ENCODE measurements around the gene FOXD2. TPM values are rescaled to one million over a fixed set of nuclear protein-coding genes. Genes with fewer than 3 reads are reported as not detected.
"Not testable (repeated sequence)": the region's sequence is repeated elsewhere in the genome, so short reads cannot be mapped to it uniquely, and the experiment has no call there.

The FOXD2 gene
- total RNA-seq, 1 experiment from 2014 or later = 0.40 TPM

DNA sequence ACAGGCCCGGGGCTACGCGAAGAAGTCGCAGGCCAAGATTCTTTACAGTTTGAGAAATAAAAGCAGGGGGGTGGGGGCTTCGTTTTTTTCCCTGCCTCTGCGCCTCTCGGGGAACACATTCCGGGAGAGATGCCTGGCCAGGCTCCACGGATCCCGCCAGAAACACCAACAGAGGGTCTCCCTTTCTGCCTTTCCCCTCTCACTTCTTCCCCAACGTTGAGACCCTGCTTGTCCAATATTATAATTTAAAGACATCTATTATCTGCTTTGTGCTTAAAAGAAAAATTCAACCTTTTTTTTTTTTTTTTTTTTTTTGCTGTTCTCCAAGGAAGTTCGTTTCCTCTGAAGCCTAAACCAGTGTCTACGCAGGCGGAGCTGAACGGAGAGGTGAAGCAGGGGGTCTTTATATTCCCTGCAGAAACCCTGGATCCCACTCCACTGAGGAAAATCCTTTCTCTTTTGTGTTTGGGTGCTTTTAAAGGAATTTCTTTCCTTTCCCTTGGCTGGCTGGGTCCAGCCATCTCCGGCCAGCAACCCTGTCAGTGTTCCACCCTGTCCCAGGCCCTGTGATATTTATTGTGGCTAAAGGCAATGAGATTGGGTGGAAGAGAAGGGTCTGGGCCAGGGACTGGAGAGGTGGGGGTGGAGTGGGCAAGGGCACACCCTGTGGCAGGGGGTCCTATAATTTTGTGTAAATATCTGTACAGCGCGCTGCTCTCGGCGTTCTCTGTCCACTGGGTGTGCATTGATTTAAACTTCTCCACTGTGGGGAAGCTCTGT is 2.2 kb downstream of the FOXD2 start:
- no peak for DNase-seq (ENCODE audit: low read depth)

DNA sequence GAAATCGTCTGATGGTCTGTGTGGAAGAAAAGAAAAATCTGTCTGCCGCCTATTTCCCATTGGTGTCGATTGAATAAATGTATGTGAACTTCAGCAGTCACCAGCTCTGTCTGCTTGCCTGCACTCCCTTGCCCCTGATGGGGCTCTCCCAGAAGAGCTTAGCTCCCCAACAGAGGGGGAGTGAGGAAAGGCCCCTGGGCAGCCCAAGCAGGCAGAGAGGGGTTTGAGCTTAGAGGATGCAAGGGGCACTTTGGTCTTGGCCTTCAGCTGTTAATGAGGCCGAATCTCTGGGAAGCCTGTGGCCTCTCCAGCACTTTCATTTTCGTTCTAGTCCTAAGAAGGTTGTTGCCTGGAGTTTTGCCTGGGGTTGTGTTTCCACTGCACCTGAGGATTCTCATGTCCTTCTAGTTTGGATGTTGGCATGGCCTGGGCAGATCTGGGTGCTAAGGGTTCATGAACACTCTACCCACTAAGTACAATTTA is 2.8 kb downstream of the FOXD2 start:
- DNase-seq (ENCODE audit: low read depth) = no peak

- DNase-seq (ENCODE audit: low read depth) = no peak
Observed at GRCh38 chr1:47441450-47442106, 3.7 kb downstream of the FOXD2 start.

DNA sequence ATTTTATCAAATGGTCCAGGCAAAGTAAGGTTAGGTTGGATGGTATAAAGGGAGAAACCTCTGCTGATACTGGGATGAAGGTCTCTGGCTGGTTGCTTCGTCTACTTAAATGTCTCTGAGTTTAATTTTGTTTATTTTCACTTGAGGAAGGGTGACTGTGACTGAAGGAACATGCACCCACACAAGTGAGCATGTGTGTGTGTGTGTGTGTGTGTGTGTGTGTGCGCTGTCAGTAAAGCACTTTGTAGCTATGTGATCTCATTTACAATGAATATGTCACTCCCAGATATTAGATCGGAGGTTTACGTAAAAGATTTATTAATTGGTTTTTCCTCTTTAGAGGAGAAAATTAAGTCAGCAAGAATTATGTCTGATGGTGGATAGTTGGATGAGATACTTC is 4.4 kb downstream of the FOXD2 start:
- DNase-seq (ENCODE audit: low read depth) = no peak

DNA sequence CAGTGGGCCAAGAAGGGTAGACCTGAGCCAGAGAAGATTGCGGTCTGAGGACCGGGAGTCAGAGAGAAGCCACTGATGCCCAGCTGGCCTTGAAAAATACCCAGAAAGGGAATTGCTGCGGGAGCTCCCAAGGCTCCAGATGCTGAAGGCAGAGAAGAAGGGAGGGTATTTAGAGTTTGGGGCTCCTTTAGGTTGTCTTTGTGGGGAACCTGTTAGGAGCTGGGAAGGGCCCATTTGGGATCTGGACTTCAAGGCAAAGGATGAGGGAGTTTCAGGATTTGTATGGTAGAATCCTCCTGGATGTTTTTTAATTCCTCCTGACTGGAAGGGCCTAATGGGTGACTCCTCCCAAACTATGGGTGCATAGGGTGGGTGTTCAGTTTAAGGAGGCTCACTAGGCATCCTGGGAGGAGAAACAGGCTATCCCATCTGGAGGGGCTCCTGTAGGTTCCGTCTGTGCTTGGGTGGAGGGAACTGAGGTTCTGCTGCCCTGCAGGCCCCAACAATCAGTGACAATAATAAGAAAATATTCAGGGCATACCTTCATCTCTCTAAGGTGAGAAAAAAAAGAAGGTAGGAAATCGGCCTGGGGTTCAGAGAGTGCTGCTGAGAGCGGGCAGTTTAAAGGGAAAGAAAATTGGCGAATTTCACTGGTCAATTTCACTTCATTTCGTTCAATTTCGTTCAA is 5.1 kb downstream of the FOXD2 start:
- DNase-seq (ENCODE audit: low read depth) = no peak

- DNase-seq (ENCODE audit: low read depth) = no peak
Observed at GRCh38 chr1:47443530-47444296, 5.9 kb downstream of the FOXD2 start.

- no peak for DNase-seq (ENCODE audit: low read depth)
Observed at GRCh38 chr1:47444297-47444561, 6.4 kb downstream of the FOXD2 start.

DNA sequence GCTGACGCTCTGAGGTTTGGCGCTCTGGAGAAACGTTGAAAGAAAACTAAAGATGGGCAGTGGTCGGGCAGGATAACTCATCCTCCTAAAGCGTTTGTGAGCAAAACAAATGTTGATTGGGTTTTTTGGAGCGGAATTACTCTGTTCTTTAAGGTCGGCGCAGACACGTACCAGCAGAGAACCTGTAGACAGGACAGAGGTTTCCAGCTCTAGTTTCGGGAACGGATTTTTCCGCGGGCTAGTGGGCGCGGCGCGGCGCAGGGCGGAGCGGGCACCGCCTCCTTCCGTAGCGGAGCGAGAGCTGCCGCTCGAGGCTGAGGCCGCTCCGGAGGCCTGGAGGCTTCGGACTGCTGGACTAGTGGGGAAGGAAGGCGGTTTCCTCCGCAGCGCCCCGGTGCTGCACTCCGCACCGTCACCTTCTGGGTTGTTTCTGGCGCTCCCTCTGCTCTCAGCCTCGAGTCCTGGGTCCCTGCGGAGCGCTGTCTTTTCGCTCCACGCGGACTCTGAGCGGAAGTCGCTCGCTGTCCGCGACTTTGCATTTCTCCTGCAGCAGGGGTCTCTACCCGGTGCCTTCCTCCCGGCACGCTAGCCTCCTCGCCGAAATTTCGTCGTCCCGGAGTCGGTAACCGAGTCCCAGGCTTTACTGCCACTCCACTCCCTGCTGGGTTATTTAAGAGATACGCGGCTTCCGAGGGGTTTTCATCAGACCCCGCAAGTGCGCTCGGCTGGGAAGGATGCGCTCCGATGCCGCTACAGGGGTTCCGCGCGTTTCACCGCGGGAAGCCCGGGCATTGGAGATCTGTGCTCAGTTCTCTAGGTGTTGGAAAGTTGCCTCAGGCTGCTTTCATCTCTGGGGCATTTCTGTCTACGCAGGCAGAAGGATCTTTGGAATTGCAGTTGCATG is 7.0 kb downstream of the FOXD2 start:
- no peak for DNase-seq (ENCODE audit: low read depth)

DNA sequence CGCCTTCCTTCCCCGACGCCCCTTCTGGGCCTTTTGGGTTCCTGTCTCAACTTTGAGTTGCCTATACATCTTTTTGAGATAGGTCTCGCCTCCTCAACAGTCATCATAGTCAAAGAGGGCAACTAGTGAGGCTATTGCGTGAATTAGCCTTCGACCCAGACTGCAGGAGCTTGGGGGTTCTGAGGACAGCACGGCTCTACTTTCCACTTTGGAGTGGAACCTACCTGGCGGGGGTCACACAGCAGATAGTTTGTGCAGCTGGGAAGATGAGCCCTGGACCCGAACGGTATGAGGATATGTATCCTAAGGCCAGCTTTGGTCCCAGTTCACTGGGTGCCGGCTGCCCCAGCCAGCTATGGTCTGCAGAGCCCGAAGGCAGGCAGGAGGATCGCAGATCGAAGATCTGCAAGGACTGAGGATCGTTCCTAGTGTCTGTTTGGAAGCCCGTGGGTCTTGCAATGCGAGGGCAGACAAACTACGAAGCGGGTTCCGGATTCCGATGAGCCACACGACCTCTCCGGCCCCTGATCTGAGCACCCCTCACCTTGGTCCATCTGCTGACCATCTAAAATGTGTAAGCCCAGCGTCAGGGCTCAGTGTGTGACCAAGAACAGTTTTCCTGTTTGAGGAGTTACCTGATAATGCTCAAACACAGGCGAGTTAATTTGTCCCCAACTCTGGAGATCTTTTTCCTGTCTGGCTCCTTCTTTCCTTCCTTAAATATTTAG is 8.1 kb downstream of the FOXD2 start:
- no peak for DNase-seq (ENCODE audit: low read depth)

DNA sequence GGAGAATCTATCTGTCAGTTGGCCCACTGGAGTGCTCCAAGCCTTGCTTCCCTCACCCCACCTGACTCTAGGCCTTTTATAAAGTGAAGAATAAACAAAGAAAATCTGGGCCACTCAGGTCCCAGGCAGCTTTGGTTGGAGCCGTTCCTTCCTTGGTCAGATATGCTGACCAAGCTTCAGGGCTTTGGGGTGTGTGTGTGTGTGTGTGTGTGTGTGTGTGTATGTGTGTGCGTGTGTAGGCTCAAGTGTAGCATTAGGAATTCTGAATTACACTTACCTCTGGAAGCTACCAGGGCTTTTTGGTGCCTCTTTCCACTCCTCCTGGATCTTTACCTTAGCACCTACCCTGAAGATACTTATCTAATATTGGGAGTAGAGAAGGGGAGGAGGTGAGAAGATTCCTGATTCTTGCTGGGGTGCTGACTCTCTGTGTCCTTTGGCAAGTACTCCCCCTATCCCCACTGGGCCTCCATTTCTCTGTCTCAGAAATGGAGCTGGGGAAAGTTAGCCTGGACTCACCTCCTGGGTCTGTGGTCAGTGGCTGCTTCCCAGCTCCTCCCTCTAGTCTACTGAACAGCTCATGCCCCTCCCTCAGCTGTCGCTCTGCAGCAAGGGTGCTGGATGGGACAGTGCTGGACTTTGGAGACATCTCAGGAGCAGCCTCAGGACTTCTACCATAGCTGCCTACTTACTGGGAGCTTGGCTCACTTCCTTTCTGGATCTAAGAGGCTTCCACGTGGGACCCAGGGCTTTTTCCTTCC is 10.8 kb downstream of the FOXD2 start:
- DNase-seq (ENCODE audit: low read depth) = no peak

DNA sequence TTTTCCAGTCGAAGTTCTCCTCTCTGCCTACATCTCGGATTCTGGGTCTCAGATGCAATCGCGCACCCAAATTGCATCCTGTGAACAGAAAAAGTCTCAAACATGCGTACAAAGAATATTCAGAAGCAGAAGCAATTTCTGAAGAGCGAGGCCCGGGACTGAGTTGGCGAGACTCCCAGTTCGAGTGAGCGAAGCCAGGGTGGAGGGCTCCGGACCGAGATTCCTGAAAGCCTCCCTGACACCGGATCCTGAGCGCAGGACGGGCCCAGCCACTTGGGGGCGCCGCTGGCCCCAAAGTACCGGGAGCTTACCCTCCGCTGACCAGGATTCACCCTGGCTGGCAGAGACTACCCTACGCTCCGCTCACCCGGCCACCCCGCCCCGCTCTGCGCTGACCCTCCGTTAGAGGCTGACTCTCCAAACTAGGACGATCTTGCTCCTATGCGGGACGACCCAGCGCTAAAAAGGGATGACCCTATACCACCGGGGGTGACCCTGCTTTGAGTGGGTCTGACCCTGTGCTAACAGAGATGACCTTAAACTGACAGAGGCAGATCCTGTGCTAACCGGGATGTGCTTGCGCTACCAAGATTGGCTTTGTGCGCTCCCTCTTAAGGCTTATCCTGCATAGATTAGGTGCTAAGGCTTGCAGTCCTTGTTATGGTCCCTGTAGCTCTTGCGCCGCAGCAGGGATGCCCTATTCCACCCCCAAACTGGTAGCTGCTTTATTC is 12.1 kb downstream of the FOXD2 start:
- DNase-seq (ENCODE audit: low read depth) = no peak

- DNase-seq (ENCODE audit: low read depth) = no peak
Observed at GRCh38 chr1:47450606-47451005, 12.8 kb downstream of the FOXD2 start.

GRCh38 chr1:47452426-47452825 is 14.6 kb downstream of the FOXD2 start:
- DNase-seq (ENCODE audit: low read depth) = no peak

DNA sequence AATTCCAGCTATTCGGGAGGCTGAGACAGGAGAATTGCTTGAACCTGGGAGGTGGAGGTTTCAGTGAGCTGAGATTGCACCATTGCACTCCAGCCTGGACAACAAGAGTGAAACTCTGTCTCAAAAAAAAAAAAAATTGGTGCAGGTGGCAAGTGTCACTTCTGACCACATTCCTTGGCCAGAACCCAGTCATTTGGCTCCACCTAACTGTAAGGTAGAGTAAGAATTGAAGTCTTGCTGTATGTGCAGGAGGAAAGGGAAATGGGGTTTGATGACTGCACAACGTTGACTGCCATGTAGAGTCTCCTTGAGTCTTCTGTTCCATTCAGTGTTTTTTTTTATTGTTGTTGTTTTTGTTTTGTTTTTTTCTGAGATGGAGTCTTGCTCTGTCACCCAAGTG is 16.1 kb downstream of the FOXD2 start:
- DNase-seq (ENCODE audit: low read depth) = not testable (repeated sequence)

- DNase-seq (ENCODE audit: low read depth) = no peak
Observed at GRCh38 chr1:47456250-47456649, 18.4 kb downstream of the FOXD2 start.

- DNase-seq (ENCODE audit: low read depth) = not testable (repeated sequence)
Observed at GRCh38 chr1:47457547-47457946, 19.7 kb downstream of the FOXD2 start.

- no peak for DNase-seq (ENCODE audit: low read depth)
Observed at GRCh38 chr1:47459253-47459788, 21.5 kb downstream of the FOXD2 start.

- DNase-seq (ENCODE audit: low read depth) = no peak
Observed at GRCh38 chr1:47460040-47460439, 22.2 kb downstream of the FOXD2 start.

DNA sequence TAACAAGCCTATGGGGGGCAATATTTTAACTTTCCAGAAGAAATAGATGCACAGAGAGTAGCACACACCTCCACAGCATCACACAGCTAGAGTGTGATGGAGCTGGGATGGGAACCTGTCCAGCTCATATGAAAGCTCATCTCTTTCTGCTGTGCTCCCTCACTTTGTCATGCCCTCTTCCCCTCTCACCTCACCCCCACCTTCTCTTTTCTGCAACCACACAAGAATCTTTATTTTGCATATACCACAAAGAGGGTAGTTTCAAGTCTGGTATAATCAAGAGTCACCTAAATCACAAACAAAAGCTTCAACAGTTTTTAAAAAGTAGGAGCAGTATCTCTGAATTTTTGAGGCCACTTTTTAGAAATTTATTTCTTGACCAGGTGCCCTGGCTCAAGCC is 22.6 kb downstream of the FOXD2 start:
- no peak for DNase-seq (ENCODE audit: low read depth)

Data from LHCN-M2 (cell line).